Measurements from ENCODE around the gene COX6A1. TPM values are rescaled to one million over a fixed set of nuclear protein-coding genes. Genes with fewer than 3 reads are reported as not detected.
A peak's percentile ranks its signal among the peaks of the same experiment; 100 is the strongest.

Gene COX6A1
- total RNA-seq = 1,000 to 10,000 TPM in 2 of 4 donors, 100 to 1,000 TPM in 2; 175 to 1,520 (median 1,006) TPM

GRCh38 chr12:120437735-120438494, at the start of gene COX6A1:
Gene COX6A1, plus strand, starts transcription at chr12:120438113. Its CDS starts 14 bp downstream, at chr12:120438127.
- Histone ChIP-seq H3K36me3 (peaks cover 0 to 29% (median 0%) of the 10 kb centered on the region in 3 donors), H3K27ac (peak within 1 kb of the TSS; percentile 75 to 92 (median 84)), H3K27me3 (no peaks in the 10 kb centered on the region), H3K4me1 (peaks cover 0 to 18% (median 11%) of the 10 kb centered on the region in 4 donors), H3K9me3 (no peaks in the 10 kb centered on the region), H3K4me3 (peak within 1 kb of the TSS; percentile 64 to 94 (median 75))
- peak; percentile 95 to 99 (median 96) for DNase-seq
- peak; percentile 65 to 76 for TF ChIP-seq POLR2A (IDR thresholded peaks at IDR 0.05)
- TF ChIP-seq, protein P1, sequence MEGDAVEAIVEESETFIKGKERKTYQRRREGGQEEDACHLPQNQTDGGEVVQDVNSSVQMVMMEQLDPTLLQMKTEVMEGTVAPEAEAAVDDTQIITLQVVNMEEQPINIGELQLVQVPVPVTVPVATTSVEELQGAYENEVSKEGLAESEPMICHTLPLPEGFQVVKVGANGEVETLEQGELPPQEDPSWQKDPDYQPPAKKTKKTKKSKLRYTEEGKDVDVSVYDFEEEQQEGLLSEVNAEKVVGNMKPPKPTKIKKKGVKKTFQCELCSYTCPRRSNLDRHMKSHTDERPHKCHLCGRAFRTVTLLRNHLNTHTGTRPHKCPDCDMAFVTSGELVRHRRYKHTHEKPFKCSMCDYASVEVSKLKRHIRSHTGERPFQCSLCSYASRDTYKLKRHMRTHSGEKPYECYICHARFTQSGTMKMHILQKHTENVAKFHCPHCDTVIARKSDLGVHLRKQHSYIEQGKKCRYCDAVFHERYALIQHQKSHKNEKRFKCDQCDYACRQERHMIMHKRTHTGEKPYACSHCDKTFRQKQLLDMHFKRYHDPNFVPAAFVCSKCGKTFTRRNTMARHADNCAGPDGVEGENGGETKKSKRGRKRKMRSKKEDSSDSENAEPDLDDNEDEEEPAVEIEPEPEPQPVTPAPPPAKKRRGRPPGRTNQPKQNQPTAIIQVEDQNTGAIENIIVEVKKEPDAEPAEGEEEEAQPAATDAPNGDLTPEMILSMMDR (IDR thresholded peaks at IDR 0.05) = peak in 1 of 6 experiments; percentile 16

- H3K36me3 ChIP-seq = no peaks in the 10 kb centered on the region
- H3K4me1 ChIP-seq = peaks cover 0 to under 1% (median 0%) of the 10 kb centered on the region in 4 donors
- H3K9me3 ChIP-seq = no peaks in the 10 kb centered on the region
- no peak for DNase-seq
- TF ChIP-seq, protein P1 (IDR thresholded peaks at IDR 0.05) = no peak
- TF ChIP-seq POLR2A (IDR thresholded peaks at IDR 0.05) = no peak
- no peak overlapping the region for H3K4me3 ChIP-seq
- H3K27ac ChIP-seq = no peak overlapping the region
- H3K27me3 ChIP-seq = no peaks in the 10 kb centered on the region
Observed at GRCh38 chr12:120388691-120389481, 49.0 kb upstream of the COX6A1 start.

- H3K4me1 ChIP-seq = peaks cover 0 to 7% (median 0%) of the 10 kb centered on the region in 4 donors
- H3K27me3 ChIP-seq = no peaks in the 10 kb centered on the region
- no peak overlapping the region for H3K27ac ChIP-seq
- no peak overlapping the region for H3K4me3 ChIP-seq
- H3K36me3 ChIP-seq = no peaks in the 10 kb centered on the region
- TF ChIP-seq POLR2A (IDR thresholded peaks at IDR 0.05) = no peak
- TF ChIP-seq, protein P1 (IDR thresholded peaks at IDR 0.05) = no peak
- no peak for DNase-seq
- no peaks in the 10 kb centered on the region for H3K9me3 ChIP-seq
Observed at GRCh38 chr12:120390540-120391120, 47.3 kb upstream of the COX6A1 start.

GRCh38 chr12:120394483-120395367, 43.2 kb upstream of the COX6A1 start:
- Histone ChIP-seq H3K4me3 (no peak overlapping the region), H3K36me3 (no peaks in the 10 kb centered on the region), H3K4me1 (peaks cover 0 to 7% (median 0%) of the 10 kb centered on the region in 4 donors), H3K27me3 (no peaks in the 10 kb centered on the region), H3K9me3 (no peaks in the 10 kb centered on the region), H3K27ac (peak overlapping the region in 1 of 4 donors; percentile 30)
- DNase-seq = peak in 2 of 3 donors; percentile 53 to 69
- TF ChIP-seq, protein P1 (IDR thresholded peaks at IDR 0.05) = no peak
- TF ChIP-seq POLR2A (IDR thresholded peaks at IDR 0.05) = peak in 1 of 2 donors; percentile 18

Measured in Peyer's patch (tissue), 4 donors.